Suppressor macrophage treated with lipopolysaccharide for 4 hours (primary cell): ENCODE data around the gene NAV1.

Source experiments
- DNase-seq: peaks from one replicate; pipeline ENCODE4 v3.0.0-alpha.2; 2020

The NAV1 gene

DNA sequence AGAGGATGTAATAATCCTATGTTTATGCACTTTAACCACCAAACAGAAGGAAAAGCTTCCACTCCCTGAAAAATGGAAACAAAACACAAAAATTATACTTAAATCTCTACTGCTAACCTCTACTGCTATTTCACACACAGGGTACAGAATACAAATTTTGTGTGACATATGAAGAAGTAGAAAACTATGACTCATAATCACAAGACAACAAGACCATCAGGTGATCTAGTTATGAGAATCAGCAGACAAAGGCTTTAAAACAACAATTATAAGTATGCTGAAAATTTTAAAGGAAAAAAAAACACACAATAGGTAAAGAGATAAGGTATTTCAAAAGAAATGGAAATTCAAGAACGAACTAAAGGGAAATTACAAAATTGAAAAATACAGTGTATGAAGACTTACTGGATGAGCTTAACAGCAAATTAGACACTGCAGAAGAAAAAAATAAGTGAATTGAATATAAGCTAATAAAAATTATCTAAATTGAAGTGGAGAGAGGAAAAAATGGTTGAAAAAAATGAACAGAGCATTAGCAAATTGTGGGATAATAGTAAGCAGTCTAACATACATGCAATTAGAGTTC, 13.6 kb upstream of the NAV1 start:
- peak; percentile 55 for DNase-seq

DNA sequence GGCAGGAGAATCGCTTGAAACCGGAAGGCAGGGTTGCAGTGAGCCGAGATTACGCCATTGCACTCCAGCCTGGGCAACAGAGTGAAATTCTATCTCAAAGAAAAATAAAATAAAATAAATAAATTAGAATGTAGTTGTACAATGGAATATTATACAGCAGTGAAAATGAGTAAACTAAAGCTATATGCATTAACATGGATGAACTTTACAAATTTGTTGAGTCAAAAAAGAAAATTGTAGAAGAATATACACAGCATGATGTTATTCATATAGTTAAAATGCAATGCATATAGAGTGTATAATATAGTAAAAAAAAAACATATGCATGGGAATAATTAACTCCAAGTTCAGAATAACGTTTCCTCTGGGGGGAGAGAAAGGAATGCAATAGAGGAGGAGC, 11.0 kb upstream of the NAV1 start:
- no peak for DNase-seq

DNA sequence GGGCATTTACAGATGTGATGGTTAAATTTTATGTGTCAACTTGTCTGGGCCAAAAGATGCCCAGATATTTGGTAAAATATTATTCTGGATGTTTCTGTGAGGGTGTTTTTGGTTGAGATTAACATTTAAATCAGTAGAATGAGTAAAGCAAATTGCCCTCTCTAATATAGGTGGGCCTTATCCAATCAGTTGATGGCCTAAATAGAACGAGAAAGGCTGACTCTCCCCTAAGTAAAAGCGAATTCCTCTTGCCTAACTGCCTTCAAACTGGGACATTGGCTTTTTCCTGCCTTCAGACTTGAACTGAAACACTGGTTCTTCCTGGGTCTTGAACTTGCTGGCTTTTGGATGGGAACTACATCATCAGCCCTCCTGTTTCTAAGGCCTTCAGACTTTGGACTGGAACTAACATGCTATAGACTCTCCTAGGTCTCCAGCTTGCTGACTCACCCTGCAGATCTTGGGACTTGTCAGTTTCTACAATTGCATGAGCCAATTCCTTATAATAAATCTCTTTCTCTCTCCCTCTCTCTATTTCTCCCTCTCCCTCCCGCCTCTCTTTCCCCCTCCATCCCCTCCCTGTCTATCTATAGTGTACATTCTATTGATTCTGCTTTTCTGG, 10.2 kb upstream of the NAV1 start:
- DNase-seq = no peak

DNA sequence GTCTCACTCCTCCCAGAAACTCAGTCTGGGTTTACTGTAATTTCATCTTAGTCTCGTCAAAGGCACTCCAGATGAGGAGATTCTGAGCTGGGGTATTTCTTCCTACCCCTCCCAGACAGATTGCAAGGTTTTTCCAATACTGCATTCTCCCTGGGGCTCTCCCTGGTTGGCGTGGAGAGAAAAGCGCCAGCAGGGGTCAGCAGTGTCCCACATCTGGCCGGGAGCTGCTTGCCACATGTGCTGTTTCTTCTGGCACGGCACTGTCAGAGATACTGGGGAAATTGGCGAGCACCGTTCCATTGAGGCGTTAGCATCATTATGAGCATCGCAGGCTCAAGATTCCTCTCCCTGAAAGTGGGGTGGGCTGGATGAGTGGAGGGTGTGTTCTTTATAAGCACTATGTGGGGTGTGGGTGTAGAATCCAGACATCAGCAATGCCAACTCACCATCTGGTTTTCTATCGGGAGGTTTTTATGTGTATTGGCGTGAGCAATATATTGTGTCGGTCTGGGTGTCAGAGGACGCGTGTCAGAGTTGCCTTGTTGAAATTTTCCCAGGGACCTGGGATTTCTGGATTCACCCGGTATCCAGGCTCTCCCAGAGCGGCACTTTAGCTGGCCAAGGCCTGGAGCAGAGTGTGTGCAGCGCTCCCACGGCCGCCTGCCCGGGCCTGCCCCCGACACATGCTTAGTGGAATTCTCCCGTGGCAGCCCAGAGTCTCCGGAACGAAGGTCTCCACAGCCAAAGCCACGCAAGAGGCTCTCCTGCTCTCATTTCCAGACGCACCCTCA, 8.0 kb upstream of the NAV1 start:
- DNase-seq = peak; percentile 90

DNA sequence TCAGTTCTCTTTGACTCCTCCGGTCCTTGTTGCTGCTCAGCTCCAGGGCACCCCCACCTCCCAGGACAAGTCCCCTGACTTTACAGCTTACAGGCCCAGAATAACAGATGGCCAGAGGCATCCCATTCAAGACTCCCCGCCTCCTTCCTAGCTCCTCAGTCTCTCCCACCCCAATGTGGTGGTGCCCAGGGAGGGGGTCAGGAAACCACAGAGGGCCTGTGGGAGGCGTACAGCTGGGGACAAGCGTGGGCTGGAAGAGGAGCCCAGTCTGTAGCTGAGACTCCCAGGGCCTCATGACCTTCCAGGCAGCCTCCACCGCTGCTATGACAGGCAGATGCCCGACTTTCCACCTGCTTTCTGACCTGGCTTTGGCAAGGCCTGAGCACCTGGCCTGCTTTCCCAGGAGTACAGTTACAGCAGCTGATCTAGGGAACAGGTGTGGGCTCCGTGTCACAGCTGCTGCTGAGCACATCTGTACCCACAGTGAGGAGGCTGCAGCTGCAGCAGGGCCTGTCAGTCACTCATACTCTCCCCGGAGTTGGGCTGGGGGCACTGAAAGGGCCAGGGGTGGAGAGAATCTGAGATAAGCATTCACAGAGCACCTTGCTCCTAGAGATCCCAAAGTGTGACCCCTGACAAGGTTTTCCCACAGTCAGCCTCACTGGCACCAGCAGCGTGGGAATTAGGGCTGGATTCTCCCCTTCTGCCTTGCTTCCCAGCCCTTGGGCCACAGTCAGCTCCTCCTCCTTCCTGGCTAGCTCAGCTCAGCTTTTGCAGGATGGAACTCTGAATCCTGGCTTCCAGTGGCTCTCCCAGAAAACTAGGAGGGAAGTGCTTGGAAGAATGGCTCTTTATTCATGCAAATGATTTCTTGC, 7.1 kb upstream of the NAV1 start:
- no peak for DNase-seq

DNA sequence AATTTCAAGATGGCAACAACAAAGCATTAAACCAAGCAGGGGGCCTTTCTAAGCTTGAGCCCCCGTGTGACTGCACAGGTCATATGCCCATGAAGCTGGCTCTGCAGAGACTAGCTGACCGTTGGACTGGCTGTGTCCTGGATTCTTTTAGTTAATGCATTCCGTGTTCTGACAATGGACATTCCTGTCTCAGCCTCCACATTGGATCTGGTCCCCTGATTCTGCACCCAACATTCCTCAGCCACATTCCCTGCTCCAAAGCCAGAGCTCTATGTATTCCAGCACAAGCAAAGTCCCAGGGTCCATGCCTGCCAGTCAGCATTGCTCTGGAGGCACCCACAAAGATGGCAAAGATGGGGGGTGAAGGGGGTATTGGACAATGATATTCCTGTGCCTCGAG, 5.1 kb upstream of the NAV1 start:
- DNase-seq = no peak

DNA sequence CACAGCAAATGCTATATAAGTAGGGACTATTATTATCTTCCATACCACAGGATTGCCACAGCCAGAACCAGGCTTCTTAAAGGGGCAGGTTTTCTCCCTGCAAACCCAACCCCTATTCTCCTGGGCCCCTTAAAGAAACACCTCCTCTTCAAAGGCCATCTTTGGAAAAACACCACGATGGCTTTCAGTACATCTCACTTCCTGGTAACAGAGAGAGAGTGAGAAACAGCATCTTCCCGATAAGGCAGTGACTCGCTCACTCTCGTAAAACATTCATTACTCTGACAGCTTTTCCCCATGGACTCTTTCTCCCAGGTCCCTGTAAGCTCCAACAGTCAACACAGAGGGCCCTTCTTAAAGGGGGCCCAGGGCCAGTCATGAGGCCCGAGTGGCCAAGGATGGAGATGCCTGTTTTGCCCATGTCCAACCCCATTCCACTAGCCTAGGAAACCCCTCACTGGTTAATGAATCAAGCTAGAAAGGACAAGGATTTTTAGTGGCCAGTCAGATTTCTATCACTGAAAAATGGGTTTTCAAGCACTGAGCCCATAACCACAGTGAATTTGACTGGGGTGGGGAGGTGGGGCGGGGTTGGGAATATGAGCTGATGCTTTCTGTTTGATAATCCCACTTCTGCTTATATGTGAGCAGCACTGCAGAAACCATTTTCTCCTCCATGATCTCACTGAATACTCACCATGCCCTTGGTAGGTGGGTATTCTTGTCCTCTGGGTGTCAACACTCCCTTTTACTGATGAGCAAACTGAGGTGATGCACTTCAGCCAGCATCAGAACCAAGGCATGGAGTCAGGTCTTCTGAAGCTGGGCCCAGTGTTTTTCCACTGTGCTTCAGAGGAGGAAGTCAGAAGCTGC, 3.6 kb upstream of the NAV1 start:
- peak; percentile 87 for DNase-seq

DNA sequence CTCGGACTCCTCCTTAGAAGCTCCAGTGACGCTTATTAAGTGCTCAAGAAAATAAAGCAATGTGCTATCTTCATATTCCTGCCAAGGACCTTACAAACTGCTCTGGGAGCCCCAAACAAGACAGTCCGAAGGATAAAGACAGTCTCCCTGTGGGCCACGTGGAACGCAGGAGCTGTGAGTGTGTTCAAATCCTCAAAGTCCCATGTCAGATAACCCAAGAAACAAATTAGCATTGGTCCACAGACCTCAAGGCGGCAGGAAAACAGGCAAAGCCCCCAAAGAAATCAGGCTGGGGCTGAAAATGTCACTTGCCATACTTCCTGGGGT, 3.0 kb upstream of the NAV1 start:
- no peak for DNase-seq

DNA sequence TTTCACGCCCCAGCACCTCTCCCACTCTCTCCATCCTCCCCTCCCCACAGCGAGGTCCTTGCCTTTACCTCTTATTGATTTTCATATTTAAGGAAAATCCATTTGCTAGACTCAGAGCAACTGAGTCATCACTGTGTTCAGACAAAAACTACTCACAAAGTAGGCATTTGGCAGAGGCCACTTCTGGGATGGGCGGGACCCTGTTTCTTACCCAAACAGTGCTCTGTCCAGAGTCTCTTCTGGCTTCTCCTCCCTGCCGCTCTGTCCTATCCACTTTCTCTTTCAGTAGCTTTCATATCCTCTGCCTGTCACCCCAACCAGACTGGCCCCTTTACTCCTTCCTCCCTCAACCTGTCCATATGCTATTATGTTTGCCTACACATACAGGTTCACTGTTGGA, 2.4 kb upstream of the NAV1 start:
- peak; percentile 73 for DNase-seq

DNA sequence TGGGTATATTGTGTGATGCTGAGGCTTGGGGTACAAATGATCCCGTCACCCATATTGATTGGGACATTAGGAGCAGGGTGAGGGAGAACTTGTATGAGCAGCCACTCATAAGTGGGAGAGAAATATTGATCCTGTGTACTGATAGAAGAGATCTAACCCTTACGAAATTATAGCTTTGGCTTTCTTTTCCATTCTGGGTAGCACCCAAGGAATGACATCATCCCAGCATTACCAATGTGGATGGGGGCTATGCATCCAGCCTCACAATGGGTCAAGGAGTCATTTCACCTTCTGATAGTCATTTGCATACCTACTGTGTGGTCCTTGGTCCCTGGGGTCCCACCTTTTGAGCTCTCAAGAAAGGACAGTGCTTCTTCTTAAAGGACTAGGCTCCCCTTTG, 1.9 kb upstream of the NAV1 start:
- no peak for DNase-seq

DNA sequence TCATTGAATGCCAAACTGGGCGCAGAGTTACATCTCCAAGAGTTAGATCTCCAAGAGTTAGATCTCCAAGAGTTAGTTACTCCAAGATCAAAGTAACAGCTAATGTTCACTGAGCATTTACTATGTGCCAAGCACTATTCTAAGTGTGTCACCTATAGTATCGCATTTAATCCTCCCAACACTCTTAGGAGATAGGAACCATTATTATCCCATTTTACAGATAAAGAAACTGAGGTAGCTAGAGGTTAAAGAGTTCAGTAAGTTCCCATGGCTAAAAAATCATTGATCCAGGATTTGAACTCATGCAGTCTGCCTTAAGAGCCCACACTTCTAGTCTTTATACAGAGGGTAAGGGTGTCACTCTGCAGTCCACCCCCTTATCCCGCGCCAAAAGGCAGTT, 1.5 kb upstream of the NAV1 start:
- no peak for DNase-seq

DNA sequence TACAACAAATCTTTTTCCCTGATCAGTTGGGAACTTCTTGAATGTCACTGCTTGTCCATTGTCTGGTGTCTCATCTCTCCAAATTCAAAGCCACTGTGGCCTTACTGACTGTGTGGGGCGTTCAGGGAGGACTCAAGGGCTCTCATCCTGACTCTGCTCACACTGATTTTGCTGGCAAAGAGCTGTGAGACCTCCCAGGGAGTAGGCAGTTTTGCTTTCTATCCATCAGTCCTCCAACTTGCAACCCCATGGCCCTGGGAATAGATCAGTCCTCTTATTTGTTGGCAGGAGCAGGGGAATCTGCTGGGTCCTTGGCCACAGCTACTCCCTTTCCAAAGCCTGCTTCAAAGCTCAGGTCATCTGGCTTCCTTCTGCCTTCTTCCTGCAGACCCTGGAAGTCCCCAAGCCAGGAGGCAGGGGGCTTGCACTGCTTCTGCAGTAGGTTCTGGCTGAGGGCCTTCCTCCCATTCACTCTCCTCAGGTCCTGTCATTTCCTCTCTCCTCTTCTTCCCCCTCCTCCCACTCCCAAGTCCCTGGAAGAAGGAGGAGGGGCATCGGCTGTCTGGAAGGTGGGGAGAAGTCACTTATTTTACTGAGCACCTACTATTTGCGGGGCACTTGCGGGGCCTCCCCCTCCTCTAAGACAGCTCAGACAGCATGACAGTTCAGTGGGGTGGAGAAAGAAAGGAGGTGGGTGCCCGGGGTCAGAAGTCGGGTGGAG, 876 bp upstream of the NAV1 start:
- DNase-seq = no peak

DNA sequence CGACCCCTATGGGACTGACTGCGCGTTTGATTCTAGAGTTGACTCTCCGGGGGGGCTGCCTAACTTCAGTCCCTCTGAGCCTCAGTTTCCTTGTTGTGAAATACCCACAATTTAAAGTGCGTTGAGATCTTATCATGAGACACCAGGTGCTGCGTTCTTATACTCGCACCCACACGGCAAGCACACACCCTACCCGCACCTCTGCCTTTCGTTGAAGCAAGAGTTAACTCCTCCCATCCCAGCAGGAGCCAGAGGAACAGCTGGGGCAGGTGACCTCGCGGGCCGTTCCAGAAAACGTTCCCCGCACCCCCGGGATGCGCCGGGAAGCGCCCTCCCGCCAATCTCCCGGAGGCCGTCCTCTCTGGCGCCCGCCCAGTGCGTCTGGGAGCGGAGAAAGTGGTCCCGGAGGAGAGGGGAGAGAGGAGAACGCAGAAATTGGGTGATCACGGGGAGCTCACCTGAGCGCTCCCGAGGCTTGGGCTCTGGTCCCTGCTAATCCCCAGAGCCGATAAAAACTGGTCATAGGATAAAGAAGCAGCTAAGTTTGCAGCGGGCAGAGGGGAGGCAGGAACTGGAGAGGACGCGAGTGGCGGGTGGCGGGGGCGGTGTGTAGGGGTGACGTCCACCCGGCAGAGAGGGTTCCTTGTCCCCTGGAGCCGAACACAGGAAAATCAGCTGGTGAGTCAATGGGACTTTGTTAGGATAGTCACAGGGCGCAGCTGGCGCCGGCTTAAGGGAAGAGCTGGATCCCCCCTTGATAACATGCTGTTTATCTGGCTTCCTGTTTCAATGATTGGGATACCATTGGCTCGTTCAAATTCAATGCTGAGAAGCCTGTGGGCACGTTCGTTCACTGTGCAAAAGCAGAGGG, 869 bp downstream of the NAV1 start:
- peak; percentile 80 for DNase-seq

DNA sequence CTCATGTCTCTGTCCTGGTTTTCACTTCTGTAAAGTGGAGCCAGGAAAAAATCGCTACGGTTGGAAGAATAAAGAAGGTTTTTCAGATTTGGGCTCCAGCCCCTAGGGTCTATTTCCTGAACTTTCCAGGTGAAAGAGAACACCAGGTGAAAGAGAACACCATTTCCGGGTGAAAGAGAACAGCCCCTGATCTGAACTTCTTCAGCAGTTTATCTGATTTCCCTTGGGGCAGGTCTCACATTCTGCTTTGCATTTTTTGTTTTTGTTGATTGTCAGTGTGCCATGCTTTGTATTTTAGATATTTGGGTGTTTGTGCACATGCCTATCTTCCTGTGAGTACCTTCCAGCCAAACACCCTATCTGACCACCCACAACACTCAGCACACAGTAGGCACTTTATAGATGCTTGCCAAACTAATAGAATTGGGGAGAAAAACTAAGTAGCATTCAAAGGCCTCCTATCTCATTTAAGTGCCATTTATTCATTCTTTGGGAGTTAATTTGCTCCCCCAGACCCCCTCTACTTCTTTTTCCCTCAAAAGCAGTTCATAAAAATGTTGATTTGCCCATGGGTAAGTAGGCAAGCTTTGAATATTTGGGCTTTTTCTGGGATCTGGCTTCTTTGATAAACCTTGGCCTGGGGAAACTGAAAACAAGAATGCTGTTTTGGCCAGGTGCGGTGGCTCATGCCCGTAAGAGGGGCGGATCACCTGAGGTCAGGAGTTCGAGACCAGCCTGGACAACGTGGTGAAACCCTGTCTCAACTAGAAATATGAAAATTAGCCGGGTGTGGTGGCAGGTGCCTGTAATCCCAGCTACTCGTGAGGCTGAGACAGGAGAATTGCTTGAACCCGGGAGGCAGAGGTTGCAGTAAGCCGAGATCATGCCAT, 2.2 kb downstream of the NAV1 start:
- no peak for DNase-seq

DNA sequence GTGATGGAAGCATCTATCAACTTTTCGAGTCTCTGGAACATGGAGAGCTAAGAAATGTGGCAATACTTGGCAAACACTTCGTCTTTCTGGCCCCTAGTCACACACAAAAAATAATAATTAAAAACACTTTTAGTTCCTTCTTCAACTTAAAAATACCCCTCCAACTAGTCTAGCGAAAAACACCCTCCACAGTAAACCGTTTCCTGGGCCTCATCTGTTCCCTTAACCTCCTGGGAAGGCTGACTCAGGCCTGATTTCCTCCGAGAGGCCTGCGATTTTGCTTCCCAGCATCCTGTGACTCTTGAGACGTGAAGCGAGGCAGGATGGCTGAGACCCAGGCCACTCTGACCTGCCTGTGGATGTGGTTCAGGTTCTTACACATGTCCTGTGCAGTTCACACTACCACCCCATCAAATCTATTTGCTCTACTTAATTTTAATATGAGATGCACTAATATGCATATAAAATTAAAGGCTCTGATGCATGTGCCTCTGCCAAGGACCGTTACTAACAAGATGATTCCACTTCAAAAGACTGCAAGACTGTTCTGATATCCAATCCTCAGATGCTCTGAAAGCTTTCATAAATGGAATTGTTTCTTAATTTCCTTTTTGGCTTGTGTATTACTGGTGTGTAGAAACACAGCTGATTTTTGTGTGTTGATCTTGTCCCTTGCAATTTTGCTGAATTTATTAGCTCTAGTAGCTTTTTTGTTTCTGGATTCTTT, 3.5 kb downstream of the NAV1 start:
- DNase-seq = peak; percentile 76

DNA sequence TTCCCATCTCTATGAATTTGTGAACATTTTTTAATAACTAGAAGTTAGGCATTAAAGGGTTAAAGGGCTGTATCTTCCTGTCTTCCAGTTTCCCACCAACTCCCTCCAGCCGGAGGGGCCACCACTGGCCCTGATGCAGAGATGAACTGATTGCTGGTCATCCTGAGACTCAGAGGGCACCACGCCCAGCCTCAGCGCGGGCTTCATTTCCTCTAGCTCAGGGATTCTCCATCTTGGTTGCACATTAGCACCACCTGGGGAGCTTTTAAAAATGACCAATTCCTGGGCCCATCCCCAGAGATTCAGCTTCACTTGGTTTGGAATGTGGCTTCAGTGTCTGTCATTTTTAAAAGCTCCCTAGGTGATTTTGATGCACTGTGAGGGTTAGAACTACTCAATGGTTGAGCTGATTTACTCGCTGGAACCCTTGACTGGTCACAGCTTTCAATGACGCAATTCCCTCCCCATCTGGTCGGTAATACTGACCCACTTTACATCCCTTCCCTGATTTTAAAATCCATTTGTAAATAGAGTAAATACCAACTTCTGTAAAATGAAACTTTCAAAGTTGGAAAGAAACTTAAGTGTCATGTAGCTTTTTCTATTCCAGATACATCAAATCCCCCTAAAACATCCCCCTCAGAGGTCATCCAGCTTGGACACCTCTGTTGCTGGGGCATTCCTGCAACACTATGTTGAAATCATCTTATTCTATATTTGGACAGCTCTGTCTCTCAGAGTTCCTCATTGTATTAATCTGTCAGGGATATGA, 5.1 kb downstream of the NAV1 start:
- DNase-seq = peak; percentile 79

DNA sequence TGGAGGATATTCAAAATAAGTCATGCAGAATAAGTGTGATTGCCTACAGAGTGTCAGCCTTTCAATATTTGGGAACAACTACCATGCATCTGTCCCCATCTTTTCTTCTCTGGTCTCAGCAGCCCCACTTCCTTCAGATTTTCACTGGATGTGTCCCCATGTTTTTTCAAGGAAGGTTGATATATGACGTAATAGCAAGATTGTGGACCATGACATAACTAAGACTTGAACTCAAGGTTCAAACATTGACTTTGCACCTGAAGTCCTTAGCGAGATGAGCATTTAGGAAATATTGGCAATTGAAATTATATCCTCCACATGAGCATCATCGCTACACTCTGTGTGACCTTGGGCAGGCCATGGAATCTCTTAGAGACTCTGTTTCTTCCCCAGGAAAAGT, 5.8 kb downstream of the NAV1 start:
- DNase-seq = no peak

DNA sequence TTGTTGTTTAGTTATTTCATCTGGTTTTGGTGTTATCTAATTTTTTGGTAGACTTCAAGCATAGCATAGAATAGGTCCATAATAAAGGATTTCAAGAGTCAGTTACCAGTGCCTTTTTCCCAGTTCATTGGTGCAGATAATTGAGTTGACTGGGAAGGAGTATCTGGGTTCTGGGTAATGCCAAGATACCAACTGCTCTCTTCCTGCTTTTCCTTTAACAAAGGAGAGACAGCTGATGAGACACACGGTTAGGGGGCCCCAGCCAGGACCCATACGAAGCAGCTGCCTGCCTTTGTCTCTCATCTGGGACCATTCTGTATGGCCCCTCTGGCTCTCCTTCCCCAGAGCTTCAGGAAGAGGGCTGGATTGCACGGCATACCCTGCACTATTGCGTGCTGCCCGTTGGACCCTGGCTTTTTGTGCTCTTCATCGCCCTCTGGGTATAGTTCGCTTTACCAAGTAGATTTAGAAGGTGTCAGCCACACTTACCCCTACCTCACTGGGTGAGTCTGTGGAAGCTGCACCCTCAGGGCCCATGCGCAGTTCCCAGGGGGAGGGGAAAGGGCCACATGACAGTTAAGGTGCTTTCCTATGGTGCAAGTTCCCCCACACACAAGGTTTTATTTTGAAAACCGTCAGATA, 7.0 kb downstream of the NAV1 start:
- no peak for DNase-seq
